Measurements from ENCODE around the gene THSD7A.

THSD7A gene

GRCh38 chr7:11491811-11492210, 340.2 kb downstream of the THSD7A start:
- DNase-seq (ENCODE audit: low read depth), result no peak
- no peak overlapping the region for H3K4me3 ChIP-seq (ENCODE audit: low read length)
- TF ChIP-seq CTCF (conservative IDR thresholded peaks at IDR 0.05; ENCODE audit: low read depth, low read length), result no peak

GRCh38 chr7:11489280-11489679, 342.7 kb downstream of the THSD7A start:
- DNase-seq (ENCODE audit: low read depth), result no peak

GRCh38 chr7:11486271-11486670, 345.7 kb downstream of the THSD7A start:
- DNase-seq (ENCODE audit: low read depth), result no peak
- no peak overlapping the region for H3K4me3 ChIP-seq (ENCODE audit: low read length)
- TF ChIP-seq CTCF (conservative IDR thresholded peaks at IDR 0.05; ENCODE audit: low read depth, low read length), result peak; percentile 9

More at GRCh38 chr7:11489280-11489679, 342.7 kb downstream of the THSD7A start:
- H3K4me3 ChIP-seq (ENCODE audit: low read length), result no peak overlapping the region
- TF ChIP-seq CTCF (conservative IDR thresholded peaks at IDR 0.05; ENCODE audit: low read depth, low read length), result no peak

GRCh38 chr7:11485636-11486035, 346.4 kb downstream of the THSD7A start:
- no peak overlapping the region for H3K4me3 ChIP-seq (ENCODE audit: low read length)
- no peak for TF ChIP-seq CTCF (conservative IDR thresholded peaks at IDR 0.05; ENCODE audit: low read depth, low read length)
- DNase-seq (ENCODE audit: low read depth), result no peak

GRCh38 chr7:11480143-11480542, 351.9 kb downstream of the THSD7A start:
- no peak overlapping the region for H3K4me3 ChIP-seq (ENCODE audit: low read length)
- peak; percentile 20 for DNase-seq (ENCODE audit: low read depth)
- no peak for TF ChIP-seq CTCF (conservative IDR thresholded peaks at IDR 0.05; ENCODE audit: low read depth, low read length)

- DNase-seq (ENCODE audit: low read depth), result no peak
- TF ChIP-seq CTCF (conservative IDR thresholded peaks at IDR 0.05; ENCODE audit: low read depth, low read length), result no peak
- H3K4me3 ChIP-seq (ENCODE audit: low read length), result no peak overlapping the region
Measured at GRCh38 chr7:11478882-11479281, 353.1 kb downstream of the THSD7A start.

- no peak for DNase-seq (ENCODE audit: low read depth)
- no peak overlapping the region for H3K4me3 ChIP-seq (ENCODE audit: low read length)
- no peak for TF ChIP-seq CTCF (conservative IDR thresholded peaks at IDR 0.05; ENCODE audit: low read depth, low read length)
Measured at GRCh38 chr7:11478426-11478825, 353.6 kb downstream of the THSD7A start.

Data from retinal pigment epithelial cell (primary cell).